ENCODE data around the gene SLIT3.

- TF ChIP-seq YY1 (IDR thresholded peaks at IDR 0.05; ENCODE audit: extremely low read depth, insufficient replicate concordance, low read depth, low read length) (no peak), CTCF (IDR thresholded peaks at IDR 0.05 in 2 of 3, conservative IDR thresholded peaks at IDR 0.05 in 1 of 3; ENCODE audit: borderline replicate concordance in 1 of 3, insufficient read depth in 1 of 3, low read depth in 2 of 3, low read length in 2 of 3) (no peak), JUND (IDR thresholded peaks at IDR 0.05) (no peak), ATF3 (IDR thresholded peaks at IDR 0.05) (no peak), EZH2 (IDR thresholded peaks at IDR 0.05) (no peak), POLR2A (IDR thresholded peaks at IDR 0.05; ENCODE audit: borderline replicate concordance, extremely low read depth, insufficient read depth, insufficient read length) (no peak)
These were observed 46.8 kb upstream of the SLIT3 start for GRCh38 chr5:169347786-169348185.

All from HCT116 (cell line).